GM18867 (cell line): ENCODE data around the gene LSMEM2.
"Not testable (repeated sequence)": the region's sequence is repeated elsewhere in the genome, so short reads cannot be mapped to it uniquely, and the experiment has no call there.

Experiments
- ATAC-seq: cut with Tn5 transposase; IDR thresholded peaks from one replicate; pipeline ENCODE4 v1.9.1; 2021; ENCODE audit warnings: mild to moderate bottlenecking, moderate library complexity; ENCODE audit not compliant: unreplicated experiment

The LSMEM2 gene

GRCh38 chr3:50245831-50246516 is 32.9 kb upstream of the LSMEM2 start:
- ATAC-seq: peak; percentile 69

GRCh38 chr3:50246517-50246954 is 32.4 kb upstream of the LSMEM2 start:
- peak; percentile 30 for ATAC-seq

- ATAC-seq: no peak
These were observed 30.5 kb upstream of the LSMEM2 start for GRCh38 chr3:50248387-50248786.

GRCh38 chr3:50249457-50249856 is 29.4 kb upstream of the LSMEM2 start:
- no peak for ATAC-seq

GRCh38 chr3:50250514-50250913 is 28.4 kb upstream of the LSMEM2 start:
- ATAC-seq: no peak

- no peak for ATAC-seq
These were observed 27.7 kb upstream of the LSMEM2 start for GRCh38 chr3:50251220-50251619.

GRCh38 chr3:50254577-50255250 is 24.2 kb upstream of the LSMEM2 start:
- no peak for ATAC-seq

GRCh38 chr3:50255251-50255615 is 23.7 kb upstream of the LSMEM2 start:
- no peak for ATAC-seq

- ATAC-seq: no peak
These were observed 21.7 kb upstream of the LSMEM2 start for GRCh38 chr3:50256978-50257890.

GRCh38 chr3:50258029-50258680 is 20.7 kb upstream of the LSMEM2 start:
- ATAC-seq: no peak

GRCh38 chr3:50258979-50259378 is 19.9 kb upstream of the LSMEM2 start:
- no peak for ATAC-seq

GRCh38 chr3:50259432-50260026 is 19.4 kb upstream of the LSMEM2 start:
- ATAC-seq: peak; percentile 7

- peak; percentile 87 for ATAC-seq
These were observed 18.6 kb upstream of the LSMEM2 start for GRCh38 chr3:50260027-50260941.

- no peak for ATAC-seq
These were observed 17.9 kb upstream of the LSMEM2 start for GRCh38 chr3:50260942-50261441.

- ATAC-seq: no peak
These were observed 17.4 kb upstream of the LSMEM2 start for GRCh38 chr3:50261505-50261904.

GRCh38 chr3:50262200-50262599 is 16.7 kb upstream of the LSMEM2 start:
- ATAC-seq: not testable (repeated sequence)

- no peak for ATAC-seq
These were observed 16.1 kb upstream of the LSMEM2 start for GRCh38 chr3:50262778-50263177.

- no peak for ATAC-seq
These were observed 15.2 kb upstream of the LSMEM2 start for GRCh38 chr3:50263478-50264382.
